Vagina (tissue), 2 donors: Measurements from ENCODE around the gene NABP1. TPM values are rescaled to one million over a fixed set of nuclear protein-coding genes. Genes with fewer than 3 reads are reported as not detected.

ENCODE experiments used
- DNase-seq, 2 donors: peaks; one replicate each; pipeline ENCODE4 v3.0.0-alpha.2; 2017; ENCODE audit errors: extremely low spot score in 2 of 2
- H3K27ac ChIP-seq: fragments of 200-600 bp; sonication (generic); one replicate; pipeline ENCODE4 v1.5.1; 2019
- H3K27me3 ChIP-seq: fragments of 200-600 bp; sonication (generic); one replicate; pipeline ENCODE4 v1.5.1; 2019
- H3K36me3 ChIP-seq, 2 donors: fragments of 200-600 bp; sonication (generic); one replicate each; pipeline ENCODE4 v1.5.1; 2017 to 2019
- H3K4me1 ChIP-seq: fragments of 200-600 bp; sonication (generic); one replicate; pipeline ENCODE4 v1.5.1; 2019
- H3K4me3 ChIP-seq, 2 donors: fragments of 200-600 bp; sonication (generic); 1 replicate in 1 of 2; 2 replicates in 1 of 2; pipeline ENCODE4 v1.5.1; 2016 to 2019
- H3K9me3 ChIP-seq: fragments of 200-600 bp; sonication (generic); one replicate; pipeline ENCODE4 v1.5.1; 2019
- CTCF ChIP-seq, 3 experiments: fragments of 450-650 bp in 2 of 3; fragments of 200-600 bp in 1 of 3; sonication (generic) in 1 of 3; IDR thresholded peaks; one replicate each; pipeline ENCODE4 v1.5.1; 2017 to 2019; ENCODE audit warnings: antibody characterized with exemption in 3 of 3, mild to moderate bottlenecking in 2 of 3, moderate library complexity in 2 of 3
- POLR2A ChIP-seq, 2 donors: fragments of 450-650 bp; IDR thresholded peaks; one replicate each; pipeline ENCODE4 v1.6.1; 2017; ENCODE audit warnings: antibody characterized with exemption in 2 of 2, mild to moderate bottlenecking in 2 of 2, moderate library complexity in 2 of 2
- POLR2AphosphoS5 ChIP-seq, 2 donors: sonication (generic); formaldehyde crosslinking; IDR thresholded peaks; one replicate each; pipeline ENCODE4 v1.9.0; 2017; ENCODE audit warnings: antibody characterized with exemption in 2 of 2, mild to moderate bottlenecking in 2 of 2, low read depth in 1 of 2; ENCODE audit not compliant: insufficient read depth in 1 of 2
- intact Hi-C: fragments of 100-400 bp; cut with DNase I; formaldehyde crosslinking; loops from one replicate; pipeline ENCODE4 v1.15.1; 2023
- total RNA-seq: library from RNA; depleted of rRNA; stranded (reverse); fragments of >200 nt; gene quantifications from one replicate; pipeline ENCODE4 v1.2.3, GENCODE V29; 2016

The NABP1 gene
- total RNA-seq = 35.1 TPM

GRCh38 chr2:191677646-191678436 lies at the start of gene NABP1:
TSS of gene NABP1 (plus strand) at chr2:191678136. CDS start at chr2:191678615, 479 bp downstream.
- peak; percentile 98 to 99 for DNase-seq
- H3K4me3 ChIP-seq = peak within 1 kb of the TSS; percentile 71 to 75
- peaks cover 0 to 2% of the 10 kb centered on the region in 2 donors for H3K36me3 ChIP-seq
- peak within 1 kb of the TSS; percentile 95 for H3K27ac ChIP-seq
- H3K9me3 ChIP-seq = no peaks in the 10 kb centered on the region
- intact Hi-C loops = no loop called here
- H3K27me3 ChIP-seq = no peaks in the 10 kb centered on the region
- peaks cover 27% of the 10 kb centered on the region for H3K4me1 ChIP-seq
- peak in 1 of 3 experiments; percentile 5 for TF ChIP-seq CTCF (IDR thresholded peaks at IDR 0.05)
- peak; percentile 74 to 99 for TF ChIP-seq POLR2A (IDR thresholded peaks at IDR 0.05)
- TF ChIP-seq POLR2AphosphoS5 (IDR thresholded peaks at IDR 0.05; ENCODE audit: insufficient read depth in 1 of 2, low read depth in 1 of 2) = peak; percentile 72 to 99

GRCh38 chr2:191629001-191629453 lies 48.9 kb upstream of the NABP1 start:
- TF ChIP-seq POLR2A (IDR thresholded peaks at IDR 0.05) (no peak), POLR2AphosphoS5 (IDR thresholded peaks at IDR 0.05; ENCODE audit: insufficient read depth in 1 of 2, low read depth in 1 of 2) (no peak), CTCF (IDR thresholded peaks at IDR 0.05) (no peak)
- no peaks in the 10 kb centered on the region for H3K4me1 ChIP-seq
- DNase-seq = no peak
- no peaks in the 10 kb centered on the region for H3K27me3 ChIP-seq
- no peaks in the 10 kb centered on the region for H3K36me3 ChIP-seq
- no peak overlapping the region for H3K27ac ChIP-seq
- H3K4me3 ChIP-seq = no peak overlapping the region
- intact Hi-C loops = no loop called here
- no peaks in the 10 kb centered on the region for H3K9me3 ChIP-seq

- Histone ChIP-seq H3K36me3 (no peaks in the 10 kb centered on the region), H3K9me3 (no peaks in the 10 kb centered on the region), H3K27me3 (no peaks in the 10 kb centered on the region), H3K4me3 (no peak overlapping the region), H3K4me1 (no peaks in the 10 kb centered on the region), H3K27ac (no peak overlapping the region)
- no peak for DNase-seq
- no peak for TF ChIP-seq POLR2AphosphoS5 (IDR thresholded peaks at IDR 0.05; ENCODE audit: insufficient read depth in 1 of 2, low read depth in 1 of 2)
- no peak for TF ChIP-seq CTCF (IDR thresholded peaks at IDR 0.05)
- TF ChIP-seq POLR2A (IDR thresholded peaks at IDR 0.05) = no peak
- intact Hi-C loops = no loop called here
These were observed 47.8 kb upstream of the NABP1 start for GRCh38 chr2:191629976-191630712.

- intact Hi-C loops = no loop called here
- H3K4me3 ChIP-seq = no peak overlapping the region
- TF ChIP-seq CTCF (IDR thresholded peaks at IDR 0.05) = no peak
- peak in 1 of 2 donors; percentile 42 for TF ChIP-seq POLR2AphosphoS5 (IDR thresholded peaks at IDR 0.05; ENCODE audit: insufficient read depth in 1 of 2, low read depth in 1 of 2)
- TF ChIP-seq POLR2A (IDR thresholded peaks at IDR 0.05) = no peak
- no peaks in the 10 kb centered on the region for H3K27me3 ChIP-seq
- H3K27ac ChIP-seq = no peak overlapping the region
- H3K4me1 ChIP-seq = peaks cover under 1% of the 10 kb centered on the region
- no peak for DNase-seq
- H3K36me3 ChIP-seq = no peaks in the 10 kb centered on the region
- no peaks in the 10 kb centered on the region for H3K9me3 ChIP-seq
These were observed 46.2 kb upstream of the NABP1 start for GRCh38 chr2:191631754-191632153.
